Endothelial cell of umbilical vein (primary cell): Measurements from ENCODE around the gene ZW10. TPM values are rescaled to one million over a fixed set of nuclear protein-coding genes. Genes with fewer than 3 reads are reported as not detected.

Experiments
- BruUV-seq: library from RNA; stranded (reverse); fragments of 400-500 nt; replicated peaks from 2 replicates; lab custom pipeline; 2021; lab: Mats Ljungman, UMichigan
- CTCF ChIA-PET: fragments of 300-600, 350-600 bp; sonication (Branson Sonifier 250); formaldehyde crosslinking; loops from one replicate; lab custom pipeline; 2021; ENCODE audit warnings: antibody characterized with exemption, inconsistent platforms; lab: Charles Lee
- POLR2A ChIA-PET: fragments of 300-600, 350-600 bp; sonication (Branson Sonifier 250); formaldehyde crosslinking; loops from one replicate; lab custom pipeline; 2021; ENCODE audit warnings: antibody characterized with exemption, inconsistent platforms; lab: Charles Lee
- DNase-seq: peaks from one replicate; pipeline ENCODE4 v3.0.0-alpha.2; 2011; ENCODE audit warnings: low read depth, low spot score
- FAIRE-seq: peaks from 2 replicates; lab custom pipeline; 2011; peaks lifted over from hg19 to GRCh38; lab: Jason Lieb, UNC
- H2AFZ ChIP-seq: 2 replicates; pipeline ENCODE4 v1.6.0; 2012; ENCODE audit warnings: low read depth, low read length, control low read depth, inconsistent platforms
- H3K27ac ChIP-seq: 2 replicates; pipeline ENCODE4 v1.5.1; 2011; ENCODE audit warnings: low read depth, mild to moderate bottlenecking, control low read depth, low read length, moderate library complexity; ENCODE audit not compliant: insufficient read depth
- H3K27me3 ChIP-seq, 2 experiments: 2 replicates each; pipeline versions ENCODE4 v1.6.0 to v1.6.1; 2011; ENCODE audit warnings: low read length in 2 of 2, mixed read lengths in 1 of 2; ENCODE audit not compliant: control insufficient read depth in 2 of 2, insufficient read depth in 2 of 2
- H3K36me3 ChIP-seq, 2 experiments: 2 replicates in 1 of 2; 3 replicates in 1 of 2; pipeline ENCODE4 v1.5.1; 2011; ENCODE audit warnings: low read length in 2 of 2, mild to moderate bottlenecking in 1 of 2, moderate library complexity in 1 of 2; ENCODE audit not compliant: control insufficient read depth in 2 of 2, insufficient read depth in 2 of 2; ENCODE audit errors: extremely low read depth in 1 of 2
- H3K4me1 ChIP-seq: 3 replicates; pipeline ENCODE4 v1.5.1; 2011; ENCODE audit warnings: mild to moderate bottlenecking, low read length; ENCODE audit not compliant: control insufficient read depth, insufficient read depth; ENCODE audit errors: extremely low read depth
- H3K4me2 ChIP-seq: 2 replicates; pipeline ENCODE4 v1.6.1; 2011; ENCODE audit warnings: low read length, control low read depth, mixed read lengths; ENCODE audit not compliant: insufficient read depth
- H3K4me3 ChIP-seq, 3 experiments: fragments of 200-600 bp in 1 of 3; sonication (generic), shearing (Covaris generic) in 1 of 3; replicated peaks in 1 of 3; 2 replicates each; pipeline ENCODE4 v1.5.1; 2011 to 2016; ENCODE audit warnings: control low read depth in 3 of 3, low read length in 3 of 3, mild to moderate bottlenecking in 2 of 3, inconsistent platforms in 1 of 3, low read depth in 1 of 3, moderate library complexity in 1 of 3; ENCODE audit not compliant: insufficient read depth in 1 of 3
- H3K79me2 ChIP-seq: 2 replicates; pipeline ENCODE4 v1.6.0; 2012; ENCODE audit warnings: low read length, inconsistent platforms; ENCODE audit not compliant: control insufficient read depth, insufficient read depth
- H3K9ac ChIP-seq: replicated peaks from 2 replicates; pipeline ENCODE3; 2011; ENCODE audit warnings: low read length, control low read depth; ENCODE audit not compliant: insufficient read depth; ENCODE audit errors: extremely low read depth
- H3K9me1 ChIP-seq: replicated peaks from 3 replicates; pipeline ENCODE4 v1.6.0; 2011; ENCODE audit warnings: mild to moderate bottlenecking, low read length; ENCODE audit not compliant: control insufficient read depth, insufficient read depth; ENCODE audit errors: extremely low read depth
- H3K9me3 ChIP-seq: replicated peaks from 2 replicates; pipeline ENCODE4 v1.5.1; 2012; ENCODE audit warnings: low read length, inconsistent platforms; ENCODE audit not compliant: control insufficient read depth, insufficient read depth
- H4K20me1 ChIP-seq: replicated peaks from 2 replicates; pipeline ENCODE3; 2011; ENCODE audit warnings: mild to moderate bottlenecking, low read length; ENCODE audit not compliant: control insufficient read depth, insufficient read depth; ENCODE audit errors: extremely low read depth
- EZH2 ChIP-seq: IDR thresholded peaks from 2 replicates; pipeline ENCODE4 v1.6.1; 2012; ENCODE audit warnings: borderline replicate concordance, low read depth, mild to moderate bottlenecking, moderate library complexity, low read length, inconsistent platforms; ENCODE audit not compliant: severe bottlenecking
- MYC ChIP-seq: IDR thresholded peaks from one replicate; pipeline ENCODE4 v1.6.1; 2011; ENCODE audit warnings: mild to moderate bottlenecking, low read depth, low read length
- dilution Hi-C: fragments of 300-500 bp; cut with MboI; formaldehyde crosslinking; loops from one replicate; pipeline ENCODE4 v1.15.0; 2019; ENCODE audit warnings: low sequenced_read_pairs; ENCODE audit not compliant: extremely low pct_ligation_motif_present
- intact Hi-C: fragments of 100-400 bp; cut with micrococcal nuclease; formaldehyde crosslinking; loops from one replicate; pipeline ENCODE4 v1.10.0; 2022
- polyA plus RNA-seq, 4 experiments: library from polyadenylated mRNA; depleted of rRNA in 3 of 4; stranded (reverse) in 3 of 4; unstranded in 1 of 4; fragments of >200 nt; gene quantifications; 2 replicates each; pipeline versions ENCODE4 v1.2.1 to v1.2.3, GENCODE V29; 2011 to 2012; ENCODE audit warnings: missing spikeins in 1 of 4
- total RNA-seq: library from RNA; stranded (reverse); gene quantifications from 2 replicates; pipeline ENCODE4 v1.2.3, GENCODE V29; 2021
- TF ChIP-seq, protein P1 (sequence below), 2 donors: IDR thresholded peaks; 1 replicate in 1 of 2; 2 replicates in 1 of 2; pipeline ENCODE4 v1.5.1; 2011; ENCODE audit warnings: low read length in 2 of 2, mild to moderate bottlenecking in 2 of 2, moderate library complexity in 2 of 2, control low read depth in 1 of 2, inconsistent platforms in 1 of 2, low read depth in 1 of 2; ENCODE audit not compliant: insufficient read depth in 1 of 2; ENCODE audit errors: extremely low read depth in 1 of 2
- TF ChIP-seq, protein P2 (sequence below): IDR thresholded peaks from 2 replicates; pipeline ENCODE4 v1.6.1; 2011; ENCODE audit not compliant: insufficient read depth, insufficient read length

ZW10 gene
- total and polyA plus RNA-seq, 2 donors (not counting 3 experiments of a cell fraction or from before 2014, with no cell fraction given), result 7.5 to 22.1 TPM

DNA sequence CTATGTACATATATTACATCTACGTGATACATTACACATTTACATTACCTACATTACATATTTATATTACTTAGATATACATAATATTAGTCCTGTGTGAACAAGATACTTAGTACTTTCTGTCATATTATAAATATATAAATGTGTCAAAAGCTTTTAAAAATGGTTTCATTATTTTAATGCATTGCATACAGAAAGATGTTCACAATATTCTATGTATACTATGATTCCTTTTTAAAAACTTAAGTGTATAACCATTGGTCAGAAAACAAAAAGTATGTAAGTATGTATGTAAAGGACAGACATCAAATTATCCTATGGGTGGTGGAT, 647 bp upstream of the ZW10 start:
- no peaks in the 10 kb centered on the region for H3K36me3 ChIP-seq
- TF ChIP-seq MYC, result no peak
- H3K9me3 ChIP-seq, result no peaks in the 10 kb centered on the region
- peak overlapping the region; percentile 59 for H3K4me2 ChIP-seq
- ChIA-PET POLR2A (no interaction called here), CTCF (interaction anchor here (1.0 to 2.9 kb wide), 6 partner anchors 11 to 451 kb away, joined by 3 to 19 read pairs (median 3); partner anchors contain the start of gene USP28)
- no peak overlapping the region for H3K27ac ChIP-seq
- dilution Hi-C loops (no loop called here), intact Hi-C loops (loop anchor here (5.0 to 10.0 kb wide), 3 partner anchors 239 to 628 kb away; partner anchors contain the start of genes ANKK1, C11orf71 and RBM7)
- BruUV-seq, result no TSS peak
- FAIRE-seq (no peak), DNase-seq (no peak)
- peak overlapping the region; percentile 89 for H3K9ac ChIP-seq
- no peaks in the 10 kb centered on the region for H3K9me1 ChIP-seq
- peaks cover 11 to 22% of the 10 kb centered on the region in 2 experiments for H3K27me3 ChIP-seq
- H4K20me1 ChIP-seq, result no peaks in the 10 kb centered on the region
- H3K4me3 ChIP-seq, result peak overlapping the region in 2 of 3 experiments; percentile 61 to 87
- no peak overlapping the region for H2AFZ ChIP-seq
- H3K4me1 ChIP-seq, result peaks cover 6% of the 10 kb centered on the region
- H3K79me2 ChIP-seq, result peaks cover 24% of the 10 kb centered on the region

GRCh38 chr11:113773092-113773415, 438 bp downstream of the ZW10 start:
- FAIRE-seq, result no peak
- Histone ChIP-seq H3K27me3 (peaks cover 11 to 22% of the 10 kb centered on the region in 2 experiments), H3K9me3 (no peaks in the 10 kb centered on the region), H3K4me2 (peak overlapping the region; percentile 44), H3K79me2 (peaks cover 24% of the 10 kb centered on the region), H3K4me1 (peaks cover 6% of the 10 kb centered on the region), H2AFZ (peak overlapping the region; percentile 62), H3K9me1 (no peaks in the 10 kb centered on the region), H3K27ac (peak overlapping the region; percentile 59), H3K4me3 (peak overlapping the region; percentile 58 to 97 (median 64)), H4K20me1 (no peaks in the 10 kb centered on the region), H3K36me3 (no peaks in the 10 kb centered on the region), H3K9ac (peak overlapping the region; percentile 89)
- no peak for DNase-seq
- BruUV-seq, result no TSS peak
- dilution Hi-C loops (no loop called here), intact Hi-C loops (loop anchor here (1.0 to 10.0 kb wide), 5 partner anchors 102 to 629 kb away; partner anchors contain the start of genes ANKK1, C11orf71, RBM7 and TTC12)
- TF ChIP-seq, protein P1, sequence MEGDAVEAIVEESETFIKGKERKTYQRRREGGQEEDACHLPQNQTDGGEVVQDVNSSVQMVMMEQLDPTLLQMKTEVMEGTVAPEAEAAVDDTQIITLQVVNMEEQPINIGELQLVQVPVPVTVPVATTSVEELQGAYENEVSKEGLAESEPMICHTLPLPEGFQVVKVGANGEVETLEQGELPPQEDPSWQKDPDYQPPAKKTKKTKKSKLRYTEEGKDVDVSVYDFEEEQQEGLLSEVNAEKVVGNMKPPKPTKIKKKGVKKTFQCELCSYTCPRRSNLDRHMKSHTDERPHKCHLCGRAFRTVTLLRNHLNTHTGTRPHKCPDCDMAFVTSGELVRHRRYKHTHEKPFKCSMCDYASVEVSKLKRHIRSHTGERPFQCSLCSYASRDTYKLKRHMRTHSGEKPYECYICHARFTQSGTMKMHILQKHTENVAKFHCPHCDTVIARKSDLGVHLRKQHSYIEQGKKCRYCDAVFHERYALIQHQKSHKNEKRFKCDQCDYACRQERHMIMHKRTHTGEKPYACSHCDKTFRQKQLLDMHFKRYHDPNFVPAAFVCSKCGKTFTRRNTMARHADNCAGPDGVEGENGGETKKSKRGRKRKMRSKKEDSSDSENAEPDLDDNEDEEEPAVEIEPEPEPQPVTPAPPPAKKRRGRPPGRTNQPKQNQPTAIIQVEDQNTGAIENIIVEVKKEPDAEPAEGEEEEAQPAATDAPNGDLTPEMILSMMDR (IDR thresholded peaks at IDR 0.05; ENCODE audit: extremely low read depth in 1 of 2, insufficient read depth in 1 of 2, low read depth in 1 of 2, low read length in 2 of 2), result no peak
- TF ChIP-seq, protein P2, sequence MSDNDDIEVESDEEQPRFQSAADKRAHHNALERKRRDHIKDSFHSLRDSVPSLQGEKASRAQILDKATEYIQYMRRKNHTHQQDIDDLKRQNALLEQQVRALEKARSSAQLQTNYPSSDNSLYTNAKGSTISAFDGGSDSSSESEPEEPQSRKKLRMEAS, result no peak
- TF ChIP-seq EZH2, result no peak
- POLR2A ChIA-PET, result interaction anchor here (0.6 to 0.7 kb wide), 2 partner anchors 56 to 84 kb away, joined by 3 to 4 read pairs; no protein-coding TSS in a partner anchor
- CTCF ChIA-PET, result interaction anchor here (0.6 to 2.9 kb wide), 26 partner anchors 8 to 489 kb away, joined by 3 to 19 read pairs (median 4); partner anchors contain the start of genes TTC12 and USP28
